OCI-LY7 (cell line): ENCODE measurements around the gene MKI67. TPM values are rescaled to one million over a fixed set of nuclear protein-coding genes. Genes with fewer than 3 reads are reported as not detected.

ENCODE experiments used
- BruUV-seq: library from RNA; stranded (reverse); fragments of 400-500 nt; replicated peaks from 2 replicates; lab custom pipeline; 2021; lab: Mats Ljungman, UMichigan
- CTCF ChIA-PET: fragments of 300-600 bp; sonication (Branson Sonifier 250); formaldehyde crosslinking; loops from one replicate; lab custom pipeline; 2022; ENCODE audit warnings: antibody characterized with exemption; ENCODE audit not compliant: unreplicated experiment; lab: Charles Lee
- POLR2A ChIA-PET: fragments of 300-600 bp; sonication (Branson Sonifier 250); formaldehyde crosslinking; loops from one replicate; lab custom pipeline; 2022; ENCODE audit warnings: antibody characterized with exemption; lab: Charles Lee
- DNase-seq: peaks from one replicate; pipeline ENCODE4 v3.0.0-alpha.2; 2015; ENCODE audit warnings: low spot score
- H2AFZ ChIP-seq: fragments of 200-600 bp; sonication (generic), shearing (Covaris generic); 2 replicates; pipeline ENCODE4 v1.6.1; 2014; ENCODE audit warnings: mild to moderate bottlenecking, antibody characterized with exemption, low read length, moderate library complexity
- H3K27ac ChIP-seq: fragments of 200-600 bp; sonication (generic); 2 replicates; pipeline ENCODE4 v1.5.1; 2014; ENCODE audit warnings: mixed run types, low read depth, mild to moderate bottlenecking, moderate library complexity, low read length, inconsistent platforms; ENCODE audit not compliant: poor library complexity, severe bottlenecking
- H3K36me3 ChIP-seq: fragments of 200-600 bp; sonication (generic); 2 replicates; pipeline ENCODE4 v1.6.1; 2014; ENCODE audit warnings: mild to moderate bottlenecking, antibody characterized with exemption, low read length, moderate library complexity, mixed read lengths; ENCODE audit not compliant: insufficient read depth
- H3K4me1 ChIP-seq: fragments of 200-600 bp; sonication (generic); 2 replicates; pipeline ENCODE4 v1.5.1; 2014; ENCODE audit warnings: mild to moderate bottlenecking, low read length; ENCODE audit not compliant: insufficient read depth, poor library complexity, severe bottlenecking
- H3K4me2 ChIP-seq: fragments of 200-600 bp; sonication (generic); 2 replicates; pipeline ENCODE4 v1.6.1; 2014; ENCODE audit warnings: mild to moderate bottlenecking, low read length
- H3K4me3 ChIP-seq: fragments of 200-600 bp; sonication (generic); 2 replicates; pipeline ENCODE4 v1.5.1; 2014; ENCODE audit warnings: mild to moderate bottlenecking, low read depth, low read length; ENCODE audit not compliant: poor library complexity, severe bottlenecking
- H3K79me2 ChIP-seq: fragments of 200-600 bp; sonication (generic); 2 replicates; pipeline ENCODE4 v1.6.1; 2016; ENCODE audit warnings: low read depth, mild to moderate bottlenecking, low read length, moderate library complexity, mixed read lengths; ENCODE audit not compliant: insufficient read depth
- H3K9me2 ChIP-seq: fragments of 200-600 bp; sonication (generic); 2 replicates; pipeline ENCODE4 v1.6.1; 2016; ENCODE audit warnings: mild to moderate bottlenecking, low read length, mixed read lengths; ENCODE audit not compliant: insufficient read depth
- H3K9me3 ChIP-seq: fragments of 200-600 bp; sonication (generic); 2 replicates; pipeline ENCODE4 v1.6.1; 2014; ENCODE audit warnings: mild to moderate bottlenecking, mixed run types, low read length, mixed read lengths
- H4K20me1 ChIP-seq: fragments of 200-600 bp; sonication (generic); 2 replicates; pipeline ENCODE4 v1.6.1; 2014; ENCODE audit warnings: mild to moderate bottlenecking, antibody characterized with exemption, low read length, moderate library complexity, mixed read lengths; ENCODE audit not compliant: insufficient read depth
- EZH2phosphoT487 ChIP-seq: fragments of 200-600 bp; sonication (generic); IDR thresholded peaks from 2 replicates; pipeline ENCODE4 v1.6.1; 2018; ENCODE audit warnings: low read depth, borderline replicate concordance, mild to moderate bottlenecking, mixed run types, antibody characterized with exemption, low read length, moderate library complexity, mixed read lengths
- intact Hi-C: fragments of 100-400 bp; cut with micrococcal nuclease; formaldehyde crosslinking; loops from one replicate; pipeline ENCODE4 v1.10.0; 2022; ENCODE audit not compliant: unreplicated experiment
- total RNA-seq, 2 experiments: library from RNA; depleted of rRNA in 1 of 2; stranded (reverse); fragments of >200 nt in 1 of 2; shearing (Covaris generic) in 1 of 2; gene quantifications; 2 replicates each; pipeline ENCODE4 v1.2.3, GENCODE V29; 2014 to 2022
- TF ChIP-seq, protein P1 (sequence below): fragments of 200-600 bp; sonication (generic); conservative IDR thresholded peaks from 2 replicates; pipeline ENCODE4 v1.5.1; 2014; ENCODE audit warnings: mild to moderate bottlenecking, antibody characterized with exemption, low read length, moderate library complexity, mixed read lengths

The MKI67 gene
- total RNA-seq, 2 experiments from 2014 or later: 139 to 192 TPM

DNA sequence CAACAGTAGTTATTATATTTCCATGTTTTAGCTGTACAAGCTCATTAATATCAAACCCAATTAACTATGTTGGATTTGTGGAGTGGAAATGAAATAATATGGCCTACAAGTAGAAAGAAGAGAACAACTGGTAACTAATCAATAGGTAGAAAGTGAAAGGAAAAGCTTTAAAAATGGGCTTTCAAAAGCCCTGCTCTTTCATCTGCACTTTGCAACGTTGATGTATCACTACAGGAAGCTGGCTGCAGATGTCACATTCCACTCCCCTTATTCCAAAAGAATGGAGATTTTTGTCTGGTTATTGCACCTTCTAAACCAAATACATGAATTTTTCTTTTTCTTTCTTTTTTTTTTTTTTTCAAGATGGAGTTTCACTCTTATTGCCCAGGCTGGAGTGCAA is 11.7 kb upstream of the MKI67 start:
- no peaks in the 10 kb centered on the region for H3K79me2 ChIP-seq
- TF ChIP-seq, protein P1, sequence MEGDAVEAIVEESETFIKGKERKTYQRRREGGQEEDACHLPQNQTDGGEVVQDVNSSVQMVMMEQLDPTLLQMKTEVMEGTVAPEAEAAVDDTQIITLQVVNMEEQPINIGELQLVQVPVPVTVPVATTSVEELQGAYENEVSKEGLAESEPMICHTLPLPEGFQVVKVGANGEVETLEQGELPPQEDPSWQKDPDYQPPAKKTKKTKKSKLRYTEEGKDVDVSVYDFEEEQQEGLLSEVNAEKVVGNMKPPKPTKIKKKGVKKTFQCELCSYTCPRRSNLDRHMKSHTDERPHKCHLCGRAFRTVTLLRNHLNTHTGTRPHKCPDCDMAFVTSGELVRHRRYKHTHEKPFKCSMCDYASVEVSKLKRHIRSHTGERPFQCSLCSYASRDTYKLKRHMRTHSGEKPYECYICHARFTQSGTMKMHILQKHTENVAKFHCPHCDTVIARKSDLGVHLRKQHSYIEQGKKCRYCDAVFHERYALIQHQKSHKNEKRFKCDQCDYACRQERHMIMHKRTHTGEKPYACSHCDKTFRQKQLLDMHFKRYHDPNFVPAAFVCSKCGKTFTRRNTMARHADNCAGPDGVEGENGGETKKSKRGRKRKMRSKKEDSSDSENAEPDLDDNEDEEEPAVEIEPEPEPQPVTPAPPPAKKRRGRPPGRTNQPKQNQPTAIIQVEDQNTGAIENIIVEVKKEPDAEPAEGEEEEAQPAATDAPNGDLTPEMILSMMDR: no peak
- no peak for TF ChIP-seq EZH2phosphoT487
- intact Hi-C loops: no loop called here
- H3K36me3 ChIP-seq: no peaks in the 10 kb centered on the region
- no peak overlapping the region for H3K4me2 ChIP-seq
- H4K20me1 ChIP-seq: no peaks in the 10 kb centered on the region
- H3K4me3 ChIP-seq: no peak overlapping the region
- H3K9me3 ChIP-seq: no peaks in the 10 kb centered on the region
- no peaks in the 10 kb centered on the region for H3K9me2 ChIP-seq
- DNase-seq: no peak
- H3K27ac ChIP-seq: no peak overlapping the region
- POLR2A ChIA-PET: interaction anchor here (1.1 kb wide), 1 partner anchor 12 kb away, joined by 5 read pairs; no protein-coding TSS in a partner anchor
- H3K4me1 ChIP-seq: no peaks in the 10 kb centered on the region
- H2AFZ ChIP-seq: no peak overlapping the region
- CTCF ChIA-PET: no interaction called here
- BruUV-seq: no TSS peak

DNA sequence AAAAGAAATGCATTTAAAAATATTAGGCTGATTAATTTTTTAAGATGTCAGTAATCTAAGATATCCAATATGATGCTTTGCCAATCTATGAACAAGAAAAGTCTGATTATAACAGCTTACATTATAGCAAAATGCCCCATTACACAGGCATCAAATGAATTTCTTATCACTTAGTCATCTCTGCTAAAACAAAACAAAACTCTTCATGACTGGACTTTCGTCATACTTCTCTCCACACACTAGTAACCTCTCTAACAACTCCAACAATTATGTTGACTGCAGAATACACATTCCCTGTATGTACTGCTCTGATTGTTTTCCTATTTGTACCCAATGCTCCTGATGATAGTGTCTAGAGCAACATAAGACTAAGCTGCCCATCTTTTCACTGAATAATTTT is 3.8 kb upstream of the MKI67 start:
- ChIA-PET POLR2A (interaction anchor here (0.8 to 1.0 kb wide), 2 partner anchors 19 to 44 kb away, joined by 3 read pairs; no protein-coding TSS in a partner anchor), CTCF (no interaction called here)
- no peaks in the 10 kb centered on the region for H3K9me3 ChIP-seq
- no peak overlapping the region for H2AFZ ChIP-seq
- intact Hi-C loops: no loop called here
- no peak overlapping the region for H3K4me3 ChIP-seq
- H3K36me3 ChIP-seq: peaks cover 7% of the 10 kb centered on the region
- peaks cover 6% of the 10 kb centered on the region for H3K4me1 ChIP-seq
- no peak overlapping the region for H3K27ac ChIP-seq
- no peak overlapping the region for H3K4me2 ChIP-seq
- TF ChIP-seq EZH2phosphoT487: no peak
- TF ChIP-seq, protein P1: no peak
- no peaks in the 10 kb centered on the region for H3K9me2 ChIP-seq
- no TSS peak for BruUV-seq
- peaks cover 3% of the 10 kb centered on the region; the same call in 1 of the 2 replicates for H4K20me1 ChIP-seq
- peaks cover 10% of the 10 kb centered on the region for H3K79me2 ChIP-seq
- no peak for DNase-seq

DNA sequence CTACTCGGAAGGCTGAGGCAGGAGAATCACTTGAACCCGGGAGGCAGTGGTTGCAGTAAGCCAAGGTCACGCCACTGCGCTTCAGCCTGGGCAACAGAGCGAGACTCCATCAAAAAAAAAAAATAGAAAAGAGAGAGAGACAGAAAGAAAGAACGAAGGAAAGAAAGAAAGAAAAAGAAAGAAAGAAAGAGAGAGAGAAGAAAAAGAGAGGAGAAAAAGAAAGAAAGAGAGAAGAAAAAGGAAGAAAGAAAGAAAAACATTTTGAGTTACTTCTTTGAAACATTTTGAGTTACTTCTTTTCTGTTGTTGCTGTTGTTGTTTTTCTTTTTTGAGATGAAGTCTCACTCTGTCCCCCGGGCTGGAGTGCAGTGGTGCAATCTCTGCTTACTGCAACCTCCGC is 2.4 kb upstream of the MKI67 start:
- no peak overlapping the region for H3K4me2 ChIP-seq
- POLR2A ChIA-PET: no interaction called here
- H3K27ac ChIP-seq: no peak overlapping the region
- no peak for TF ChIP-seq EZH2phosphoT487
- TF ChIP-seq, protein P1: no peak
- no peak for DNase-seq
- no peak overlapping the region for H2AFZ ChIP-seq
- H3K36me3 ChIP-seq: peaks cover 22% of the 10 kb centered on the region
- BruUV-seq: no TSS peak
- H4K20me1 ChIP-seq: peaks cover 18% of the 10 kb centered on the region
- H3K9me3 ChIP-seq: no peaks in the 10 kb centered on the region
- H3K4me3 ChIP-seq: no peak overlapping the region
- CTCF ChIA-PET: no interaction called here
- H3K79me2 ChIP-seq: peaks cover 25% of the 10 kb centered on the region
- intact Hi-C loops: no loop called here
- H3K9me2 ChIP-seq: no peaks in the 10 kb centered on the region
- H3K4me1 ChIP-seq: peaks cover 18% of the 10 kb centered on the region
